22Rv1 (cell line): ENCODE results near the gene GPD2.

Experiments
- H3K27ac ChIP-seq: fragments of 450-650 bp; 2 replicates; pipeline ENCODE4 v1.5.1; 2017
- ZFX ChIP-seq: fragments of 450-650 bp; IDR thresholded peaks from 2 replicates; pipeline ENCODE4 v1.6.1; 2017; ENCODE audit warnings: antibody characterized with exemption, borderline replicate concordance
- TF ChIP-seq, protein P1 (sequence below): fragments of 450-650 bp; IDR thresholded peaks from 2 replicates; pipeline ENCODE4 v1.5.1; 2017; ENCODE audit warnings: mild to moderate bottlenecking

GPD2 gene

DNA sequence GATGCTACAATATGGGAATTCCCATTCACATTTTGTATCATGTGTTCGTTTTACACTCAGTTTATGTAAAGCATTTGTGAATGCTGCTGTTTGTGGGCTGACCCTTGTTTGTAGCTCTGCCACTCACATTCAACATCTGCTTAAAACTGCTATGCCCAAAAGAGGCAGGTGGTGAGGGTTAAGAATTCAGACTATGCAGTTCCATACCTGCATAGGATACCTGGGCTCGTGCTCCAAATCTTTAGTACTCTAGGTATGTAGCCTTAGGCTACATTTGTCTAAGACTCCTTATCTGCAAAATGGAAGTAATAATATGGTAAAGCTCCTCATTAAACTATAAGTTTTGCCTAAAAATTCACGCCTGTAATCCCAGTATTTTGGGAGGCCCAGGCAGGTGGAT is 199.5 kb downstream of the GPD2 start:
- no peak overlapping the region for H3K27ac ChIP-seq
- TF ChIP-seq ZFX, result no peak
- TF ChIP-seq, protein P1, sequence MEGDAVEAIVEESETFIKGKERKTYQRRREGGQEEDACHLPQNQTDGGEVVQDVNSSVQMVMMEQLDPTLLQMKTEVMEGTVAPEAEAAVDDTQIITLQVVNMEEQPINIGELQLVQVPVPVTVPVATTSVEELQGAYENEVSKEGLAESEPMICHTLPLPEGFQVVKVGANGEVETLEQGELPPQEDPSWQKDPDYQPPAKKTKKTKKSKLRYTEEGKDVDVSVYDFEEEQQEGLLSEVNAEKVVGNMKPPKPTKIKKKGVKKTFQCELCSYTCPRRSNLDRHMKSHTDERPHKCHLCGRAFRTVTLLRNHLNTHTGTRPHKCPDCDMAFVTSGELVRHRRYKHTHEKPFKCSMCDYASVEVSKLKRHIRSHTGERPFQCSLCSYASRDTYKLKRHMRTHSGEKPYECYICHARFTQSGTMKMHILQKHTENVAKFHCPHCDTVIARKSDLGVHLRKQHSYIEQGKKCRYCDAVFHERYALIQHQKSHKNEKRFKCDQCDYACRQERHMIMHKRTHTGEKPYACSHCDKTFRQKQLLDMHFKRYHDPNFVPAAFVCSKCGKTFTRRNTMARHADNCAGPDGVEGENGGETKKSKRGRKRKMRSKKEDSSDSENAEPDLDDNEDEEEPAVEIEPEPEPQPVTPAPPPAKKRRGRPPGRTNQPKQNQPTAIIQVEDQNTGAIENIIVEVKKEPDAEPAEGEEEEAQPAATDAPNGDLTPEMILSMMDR, result no peak
